ENCODE results near the gene TRAFD1.
A peak's percentile ranks its signal among the peaks of the same experiment; 100 is the strongest.

Gene TRAFD1

DNA sequence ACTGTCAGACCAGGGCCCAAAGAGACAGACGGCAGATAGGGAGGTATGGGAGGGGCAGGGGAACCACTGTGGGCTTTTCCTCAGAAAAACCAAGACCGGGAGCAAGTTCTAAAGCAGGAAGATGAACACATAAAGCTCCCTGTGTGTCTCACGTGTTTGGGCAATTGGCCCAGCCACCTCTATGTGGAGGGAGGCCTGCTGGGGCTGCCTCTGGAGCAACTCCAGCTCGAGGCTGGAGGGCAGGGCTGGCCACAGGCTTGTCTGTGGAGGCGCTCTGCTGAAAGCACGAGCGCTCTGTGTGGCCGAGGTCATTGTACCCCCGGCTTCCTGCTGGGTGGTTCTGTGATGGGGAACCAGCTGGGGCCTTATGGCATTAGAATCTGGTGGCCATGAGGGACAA lies 36.4 kb downstream of the TRAFD1 start:
- DNase-seq, result no peak

GRCh38 chr12:112162241-112162790 lies 37.0 kb downstream of the TRAFD1 start:
- no peak for DNase-seq

GRCh38 chr12:112163056-112163455 lies 37.7 kb downstream of the TRAFD1 start:
- no peak for DNase-seq

- no peak for DNase-seq
Measured at GRCh38 chr12:112163471-112163991, 38.2 kb downstream of the TRAFD1 start.

GRCh38 chr12:112164011-112164660 lies 38.8 kb downstream of the TRAFD1 start:
- no peak for DNase-seq

GRCh38 chr12:112165624-112166023 lies 40.3 kb downstream of the TRAFD1 start:
- no peak for DNase-seq

- DNase-seq, result no peak
Measured at GRCh38 chr12:112166051-112167015, 41.0 kb downstream of the TRAFD1 start.

DNA sequence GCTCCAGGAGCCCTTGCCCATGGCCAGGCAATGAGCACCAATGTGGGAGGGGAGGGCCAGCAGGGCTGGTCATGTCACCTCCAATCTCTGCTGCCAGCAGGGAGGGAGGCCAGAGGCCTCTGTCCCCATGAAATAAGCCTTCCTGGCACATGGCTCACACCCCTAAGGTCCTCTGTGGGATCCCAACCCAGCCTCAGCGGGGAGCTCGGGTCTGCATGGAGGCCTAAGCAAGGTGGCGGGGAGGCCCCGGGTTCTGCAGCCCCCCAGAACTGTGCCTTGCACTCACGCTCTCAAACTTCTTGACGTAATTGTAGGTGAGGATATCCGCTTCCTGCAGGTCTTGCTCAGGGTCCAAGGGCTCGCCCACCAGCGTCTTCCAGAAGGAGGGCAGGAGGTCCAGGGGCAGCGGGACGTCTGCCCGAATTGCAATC lies 41.7 kb downstream of the TRAFD1 start:
- no peak for DNase-seq

DNA sequence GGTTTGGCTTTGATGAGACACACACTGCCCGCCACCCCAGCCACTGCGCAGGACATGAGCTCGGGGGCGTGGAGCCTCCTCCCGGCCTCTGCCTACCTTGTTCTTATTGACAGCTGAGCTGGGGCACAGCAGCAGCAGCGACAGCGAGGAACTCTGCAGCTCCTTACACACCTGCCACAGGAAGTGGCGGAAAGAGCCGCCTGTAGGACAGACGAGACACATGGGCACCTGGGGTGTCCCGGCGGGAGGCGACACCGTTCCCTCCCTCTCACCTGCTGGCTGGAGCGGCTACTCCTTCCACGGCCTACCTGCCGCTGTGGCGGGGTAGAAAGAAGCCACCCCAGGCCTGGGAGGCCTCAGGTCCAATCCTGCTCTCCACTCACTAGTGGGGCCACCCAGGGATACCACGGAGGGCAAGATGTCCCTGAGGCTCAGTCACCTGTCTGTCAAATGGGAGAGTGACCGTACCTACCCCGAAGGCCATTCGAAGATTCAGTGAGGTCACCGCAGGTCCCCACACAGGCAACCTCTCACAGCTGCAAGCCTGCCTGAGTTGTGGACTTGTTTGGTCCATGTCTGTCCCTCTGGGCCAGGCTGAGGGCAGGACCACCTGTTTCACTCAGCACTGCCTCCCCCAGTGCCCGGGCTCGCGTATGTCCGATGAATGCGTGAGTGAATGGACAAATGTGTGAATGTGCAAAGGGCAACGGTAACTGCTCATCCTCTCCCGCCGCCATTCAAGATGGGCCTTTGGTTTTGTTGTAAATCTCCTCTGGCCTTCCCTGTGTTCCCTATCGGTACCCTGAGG lies 42.6 kb downstream of the TRAFD1 start:
- DNase-seq, result no peak

DNA sequence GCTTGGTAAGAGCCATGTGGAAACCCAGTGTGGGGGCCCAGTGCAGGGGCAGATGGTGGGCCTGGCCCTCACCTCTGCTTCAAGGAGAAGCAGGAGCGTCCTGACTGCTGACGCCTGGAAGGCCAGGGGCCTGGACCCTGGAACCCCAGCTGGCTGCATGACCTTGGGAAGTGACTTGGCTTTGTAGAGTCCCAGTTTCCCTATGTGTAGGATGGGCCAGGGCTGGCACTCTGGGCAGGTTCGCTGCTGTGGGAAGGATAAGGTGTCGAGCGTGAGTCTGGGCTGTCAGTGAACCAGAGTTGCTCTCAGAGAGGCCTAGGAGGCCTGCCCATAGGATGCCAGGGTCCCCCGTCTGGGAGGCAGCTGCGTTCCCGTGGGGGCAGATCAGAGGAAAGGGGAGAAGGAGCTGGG lies 43.2 kb downstream of the TRAFD1 start:
- DNase-seq, result no peak

DNA sequence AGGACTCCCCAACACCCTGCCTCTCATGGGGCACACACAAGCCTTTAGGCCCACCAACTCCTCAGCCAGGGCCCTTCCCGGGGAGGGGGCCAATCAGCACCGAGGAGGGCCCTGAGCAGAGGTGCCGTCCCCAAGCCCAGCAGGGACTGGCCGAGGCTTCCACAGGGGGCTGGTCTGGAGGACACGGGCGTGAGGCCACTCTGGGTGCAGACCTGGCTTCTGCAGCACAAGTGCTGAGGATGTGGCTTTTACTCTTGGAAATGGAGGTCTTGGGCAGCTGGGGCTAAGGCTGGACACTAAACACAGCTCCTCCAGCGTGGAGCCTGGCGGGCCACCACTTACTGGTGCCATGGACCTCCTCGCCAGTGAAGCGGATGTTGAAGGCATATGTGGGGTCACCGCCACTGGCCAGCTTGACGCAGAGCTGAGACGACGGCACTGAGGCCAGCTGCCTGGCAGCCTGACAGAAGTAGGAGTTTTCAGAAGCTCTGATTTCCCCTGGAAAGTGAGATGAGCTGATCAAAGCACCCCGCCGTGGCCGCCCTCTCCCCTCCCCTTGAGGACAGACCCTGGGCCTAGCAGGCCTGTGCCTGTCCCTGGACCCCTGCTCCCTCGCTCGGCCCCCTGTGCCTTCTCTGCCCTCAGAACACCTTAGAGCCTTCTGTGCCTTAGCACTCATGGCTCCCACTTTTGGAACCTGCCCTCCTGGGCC lies 44.0 kb downstream of the TRAFD1 start:
- no peak for DNase-seq

GRCh38 chr12:112169966-112170365 lies 44.6 kb downstream of the TRAFD1 start:
- no peak for DNase-seq

GRCh38 chr12:112170376-112170775 lies 45.0 kb downstream of the TRAFD1 start:
- DNase-seq, result peak; percentile 40

DNA sequence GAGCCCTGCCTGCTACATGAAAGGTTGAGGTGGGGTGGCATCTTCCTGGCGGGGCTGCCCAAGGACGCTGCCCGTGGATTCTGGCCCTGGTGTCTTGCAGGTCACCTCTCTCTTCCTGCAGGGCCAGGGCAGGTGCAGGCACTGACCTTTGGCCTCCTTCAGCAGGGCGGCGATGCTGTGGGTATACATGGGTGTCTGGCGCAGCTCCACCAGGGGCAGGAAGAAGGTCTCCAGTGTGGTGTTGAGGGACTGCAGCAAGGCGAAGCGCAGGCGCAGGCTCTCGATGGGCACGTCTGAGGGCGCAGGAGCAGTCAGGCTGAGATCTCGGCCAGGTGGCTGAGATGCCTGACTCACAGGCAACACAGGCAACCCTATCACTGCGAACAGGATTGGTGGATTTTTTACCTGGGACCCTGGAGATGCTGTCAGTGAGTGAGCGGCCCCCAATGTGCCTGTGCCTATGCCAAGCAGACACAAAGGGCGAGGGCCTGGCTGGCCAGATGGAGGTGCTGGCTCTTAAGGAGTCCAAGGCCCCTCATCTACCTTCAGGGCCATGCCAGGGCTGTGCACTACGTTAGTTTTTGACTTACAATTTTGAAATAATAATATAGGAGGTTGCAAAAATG lies 45.7 kb downstream of the TRAFD1 start:
- no peak for DNase-seq

GRCh38 chr12:112172556-112173324 lies 47.4 kb downstream of the TRAFD1 start:
- no peak for DNase-seq

- no peak for DNase-seq
Measured at GRCh38 chr12:112175361-112176155, 50.2 kb downstream of the TRAFD1 start.

DNA sequence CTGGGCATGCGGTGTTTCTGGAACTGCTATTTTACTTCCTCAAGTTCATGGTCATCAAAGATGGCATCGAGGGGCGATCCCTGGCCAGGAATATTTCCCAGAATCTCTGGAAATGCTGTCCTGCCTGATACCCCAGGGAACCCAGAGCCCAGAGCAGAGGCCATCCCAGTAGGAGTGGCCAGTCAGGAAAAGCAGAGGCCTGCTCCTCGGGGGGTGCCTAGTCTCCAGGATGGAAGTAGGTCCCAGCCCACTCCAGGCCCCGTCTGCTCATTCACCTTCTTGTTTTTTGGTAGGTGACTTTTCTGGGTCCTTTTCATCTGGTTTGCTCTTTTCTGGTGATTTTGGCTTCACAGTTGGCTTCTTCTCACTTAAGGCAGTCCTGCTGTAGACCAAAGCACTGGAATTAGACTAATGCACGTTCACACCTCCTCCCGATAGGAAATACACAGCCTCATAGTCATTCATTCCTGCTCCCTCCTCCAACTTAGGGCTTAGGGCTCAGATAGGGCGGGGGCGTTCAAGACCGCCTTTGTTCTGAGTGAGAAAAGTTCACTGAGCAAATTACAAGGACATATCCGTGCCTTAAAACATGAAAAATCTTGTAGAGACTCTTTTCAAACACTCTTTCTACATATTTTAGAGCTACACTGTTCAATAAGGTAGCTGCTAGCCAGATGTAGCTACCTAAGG lies 51.1 kb downstream of the TRAFD1 start:
- DNase-seq, result no peak

DNA sequence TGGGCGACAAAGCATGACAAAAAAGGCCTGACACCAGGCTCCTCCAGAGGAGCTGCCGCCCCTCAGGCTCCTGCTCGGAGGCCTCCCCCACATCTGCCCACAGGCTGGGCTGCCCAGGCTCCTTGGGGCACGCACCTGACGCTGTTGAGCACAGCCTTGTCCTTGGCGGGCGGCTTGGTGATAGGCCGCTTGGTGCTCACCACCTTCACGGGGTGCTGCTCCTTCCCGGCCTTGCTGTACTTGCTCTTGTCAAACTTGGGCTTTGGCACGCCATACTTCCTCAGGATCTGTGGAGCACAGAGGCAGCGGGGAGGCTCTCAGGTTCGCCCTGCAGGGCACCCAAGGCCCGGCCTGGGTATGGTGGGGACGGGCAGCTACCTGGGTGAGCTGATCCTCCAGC lies 53.4 kb downstream of the TRAFD1 start:
- DNase-seq, result no peak

DNA sequence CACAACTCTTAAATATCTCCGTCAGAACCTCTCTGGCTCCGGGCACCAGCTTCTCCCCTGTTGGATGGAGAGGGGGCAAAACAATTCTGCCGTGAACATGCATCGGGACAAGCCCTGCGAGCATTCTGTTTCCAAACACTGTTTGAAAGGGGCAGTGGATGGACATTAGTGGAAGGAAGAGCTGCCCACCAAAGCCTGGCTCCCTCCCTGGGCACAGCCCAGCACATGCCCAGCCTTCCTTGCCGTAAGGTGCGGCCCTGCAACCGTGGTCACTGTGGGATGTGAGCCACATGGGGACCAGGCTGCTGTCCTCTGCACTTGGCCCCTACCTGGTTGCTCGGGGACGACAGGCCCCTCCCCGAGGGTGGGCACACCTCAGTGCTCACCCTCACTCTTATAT lies 54.0 kb downstream of the TRAFD1 start:
- no peak for DNase-seq
